GM19455 (cell line): ENCODE measurements around the gene PEPD.

ENCODE experiments used
- ATAC-seq: cut with Tn5 transposase; IDR thresholded peaks from one replicate; pipeline ENCODE4 v1.9.1; 2021; ENCODE audit not compliant: unreplicated experiment

PEPD gene

DNA sequence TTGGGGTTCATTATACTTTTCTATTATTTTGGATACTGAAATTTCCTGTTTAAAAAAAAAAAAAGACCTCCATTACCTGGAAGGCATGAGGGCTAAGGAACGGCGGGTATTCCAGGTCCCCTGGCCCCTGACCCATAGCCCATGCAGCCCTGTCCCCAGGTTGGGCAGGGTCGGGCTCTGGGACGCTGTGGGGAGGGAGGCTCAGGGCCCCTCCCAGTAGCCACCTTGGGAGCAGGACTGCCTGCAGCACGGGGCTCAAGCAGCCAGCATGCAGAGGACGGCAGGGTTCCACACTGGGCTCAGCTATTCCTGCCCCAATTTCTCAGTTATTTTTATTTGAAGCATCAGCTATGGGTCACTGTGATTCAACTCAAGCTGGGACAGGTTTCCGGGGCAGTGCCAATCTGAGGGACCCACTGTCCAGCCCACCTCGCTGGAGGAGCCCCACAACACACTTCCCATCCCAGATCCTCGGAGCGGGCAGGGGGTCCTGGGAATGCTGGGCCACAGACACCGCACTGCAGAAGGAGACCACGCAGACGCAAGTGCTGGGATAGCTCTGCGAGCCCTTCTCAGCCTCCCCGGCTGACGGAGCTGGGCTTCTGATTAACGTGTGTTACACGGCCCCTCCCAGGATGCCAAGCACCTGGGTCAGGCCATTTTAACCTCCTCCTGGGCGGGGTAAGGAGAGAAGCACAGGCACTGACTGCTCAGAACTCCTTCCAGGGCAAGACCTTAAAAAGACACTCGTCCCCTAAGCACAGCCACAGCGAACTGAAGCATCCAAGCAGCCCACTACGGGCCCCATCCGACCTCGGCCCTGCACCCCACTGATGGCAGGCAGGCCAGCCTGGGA is 60.1 kb downstream of the PEPD start:
- ATAC-seq, result no peak

DNA sequence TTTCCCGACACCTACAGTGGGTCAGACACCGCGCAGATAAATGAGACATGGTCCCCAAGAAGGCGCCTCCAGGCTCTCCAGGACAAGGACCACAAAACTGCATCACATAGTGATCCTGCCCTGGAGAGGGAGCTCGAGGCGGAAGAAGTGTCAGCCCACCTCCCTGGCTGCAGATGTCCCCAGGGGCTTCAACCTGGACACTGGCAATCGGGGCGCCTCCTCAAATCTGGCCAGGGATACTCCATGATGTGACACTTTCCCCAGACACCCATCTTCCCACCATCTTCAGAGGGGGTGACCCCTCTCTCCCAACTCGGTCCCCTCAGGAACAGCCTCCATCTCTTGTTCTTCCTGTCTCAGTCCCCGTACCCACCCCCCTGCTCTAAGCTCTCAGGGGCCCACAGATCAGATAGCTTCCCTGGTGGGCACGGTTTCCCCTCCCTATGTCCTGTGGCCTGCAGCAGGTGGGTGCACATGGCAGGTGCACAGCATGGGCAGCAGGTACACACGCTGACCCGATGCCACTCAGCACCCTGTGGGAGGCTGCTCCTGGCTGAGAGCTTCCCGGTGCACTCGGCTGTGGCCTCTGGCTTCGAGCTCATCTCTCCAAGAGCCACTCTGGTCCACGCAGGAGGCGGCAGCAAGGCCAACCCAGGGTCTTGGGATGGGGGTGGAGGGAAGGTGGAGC is 61.2 kb downstream of the PEPD start:
- ATAC-seq, result no peak

GRCh38 chr19:33459222-33460090 is 62.1 kb downstream of the PEPD start:
- ATAC-seq, result no peak

DNA sequence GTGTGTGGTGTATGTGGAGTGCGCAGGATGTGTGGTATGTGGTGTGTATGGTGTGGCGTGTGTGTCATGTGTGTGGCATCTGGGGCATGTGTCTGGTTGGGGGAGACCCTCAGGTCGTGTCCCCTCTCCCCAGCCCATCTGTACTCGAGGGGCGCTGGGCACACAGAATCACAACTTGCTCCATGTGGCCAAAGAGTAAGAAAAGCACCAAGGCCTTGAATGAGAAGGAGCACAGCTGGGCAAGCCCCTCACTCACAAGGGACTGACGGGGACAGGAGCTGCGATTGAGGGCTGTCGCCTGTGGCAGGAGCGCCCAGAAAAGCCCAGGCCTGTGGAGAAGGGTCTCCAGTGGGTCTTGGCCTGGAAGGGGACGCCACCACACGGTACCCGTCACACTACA is 62.8 kb downstream of the PEPD start:
- no peak for ATAC-seq

- no peak for ATAC-seq
Measured at GRCh38 chr19:33458171-33458633, 63.4 kb downstream of the PEPD start.

- no peak for ATAC-seq
Measured at GRCh38 chr19:33456845-33457220, 64.8 kb downstream of the PEPD start.

DNA sequence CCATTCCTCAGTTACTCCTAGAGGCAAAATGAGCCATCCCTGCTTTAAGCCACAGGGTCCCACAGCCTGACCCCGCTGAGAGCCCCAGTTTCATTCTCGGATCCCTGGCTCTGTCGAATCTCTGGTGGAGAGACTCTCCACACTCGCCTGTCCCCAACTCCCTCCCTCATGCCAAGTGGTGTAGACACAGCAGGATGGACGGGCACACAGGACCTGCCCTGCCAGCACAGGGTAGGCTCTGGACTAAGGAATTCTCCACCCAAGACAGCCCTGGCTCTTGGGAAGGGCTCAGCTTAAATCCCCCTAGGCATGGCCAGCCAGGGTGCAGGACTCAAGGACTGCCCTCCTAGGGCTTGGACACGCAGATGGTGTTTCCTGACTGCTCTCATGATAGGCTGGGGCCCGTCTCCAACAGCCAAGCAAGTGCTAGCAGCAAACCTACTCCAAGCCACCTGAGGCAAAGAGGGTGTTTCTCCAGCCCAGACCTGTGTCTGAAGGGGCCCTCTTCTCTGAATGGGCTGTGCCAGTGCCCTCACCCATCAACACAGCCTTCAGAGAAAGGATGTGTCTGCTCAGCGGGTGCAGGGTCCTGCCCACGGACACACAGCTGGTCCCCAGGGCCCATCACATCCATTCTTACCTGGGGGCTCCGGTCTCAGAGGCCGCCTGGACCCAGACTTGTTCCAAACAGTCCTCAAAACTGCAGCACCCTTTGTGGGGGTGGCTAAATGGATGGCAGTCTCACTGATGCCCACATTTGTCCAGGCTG is 65.3 kb downstream of the PEPD start:
- ATAC-seq, result no peak

- ATAC-seq, result no peak
Measured at GRCh38 chr19:33453265-33453664, 68.3 kb downstream of the PEPD start.

- ATAC-seq, result no peak
Measured at GRCh38 chr19:33450689-33451088, 70.9 kb downstream of the PEPD start.

DNA sequence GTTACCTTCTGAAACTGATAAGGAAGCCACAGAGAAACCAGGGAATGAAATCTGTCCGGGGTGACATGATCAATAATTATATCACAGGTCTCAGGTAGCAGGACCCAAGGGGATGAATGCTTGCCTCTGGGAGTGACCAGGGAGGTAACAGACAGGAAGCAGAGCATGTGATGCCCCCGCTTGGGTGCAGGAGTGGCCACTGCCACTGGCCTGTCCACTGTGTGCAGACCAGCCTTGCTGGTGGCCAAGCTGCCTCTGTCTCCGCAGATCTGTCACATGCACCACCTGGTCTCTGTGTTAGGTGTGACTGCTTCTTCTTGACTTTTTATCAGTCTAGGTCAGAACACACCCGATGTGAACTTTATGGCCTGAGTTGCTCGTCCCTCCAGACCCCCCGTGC is 71.8 kb downstream of the PEPD start:
- ATAC-seq, result no peak

- ATAC-seq, result no peak
Measured at GRCh38 chr19:33448159-33448516, 73.5 kb downstream of the PEPD start.

- ATAC-seq, result no peak
Measured at GRCh38 chr19:33447336-33448158, 74.0 kb downstream of the PEPD start.

DNA sequence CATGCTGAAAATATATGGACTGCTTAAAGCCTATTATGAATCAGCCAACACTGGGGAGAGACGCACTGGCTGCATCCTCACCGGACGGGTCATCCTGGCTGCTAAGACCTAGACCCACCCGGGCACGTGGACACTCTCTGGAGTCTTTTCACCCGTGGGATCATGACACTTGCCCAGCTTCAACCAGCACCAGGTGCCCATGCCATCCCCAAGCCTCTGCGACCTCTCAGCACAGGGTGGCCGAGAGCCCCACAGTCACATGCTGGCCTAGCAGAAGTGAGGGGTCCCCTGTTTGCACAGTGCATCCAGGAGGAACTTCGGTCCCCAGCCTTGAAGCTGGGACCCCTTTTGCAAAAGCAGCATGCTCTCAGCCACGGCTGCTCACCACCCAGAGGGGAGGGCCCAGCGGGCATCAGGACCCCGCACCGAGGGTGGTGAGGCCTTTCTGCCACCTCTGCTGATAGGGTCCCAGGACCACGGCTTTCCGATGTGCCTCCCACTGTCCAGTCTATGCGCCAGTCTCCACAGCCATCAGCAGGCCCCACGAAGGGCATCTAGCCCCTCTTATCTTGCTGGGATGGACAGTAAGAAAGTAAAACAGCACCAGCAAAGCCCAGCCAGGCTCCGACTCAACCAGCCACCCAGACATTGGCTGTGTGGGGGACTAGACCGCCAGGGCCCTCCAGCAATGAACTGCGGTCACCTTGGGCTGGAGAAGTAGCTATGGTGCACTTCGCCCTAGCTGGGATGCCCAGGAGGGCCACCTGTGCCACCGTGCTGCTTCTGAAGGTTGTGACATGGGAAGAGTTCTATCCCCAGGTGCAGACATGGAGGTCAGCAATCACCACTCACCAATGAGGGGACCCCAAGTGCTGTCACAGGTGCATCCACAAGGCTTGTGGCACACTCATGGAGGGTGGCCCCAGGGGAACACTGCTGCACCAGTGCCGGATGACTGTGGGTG is 75.0 kb downstream of the PEPD start:
- no peak for ATAC-seq

DNA sequence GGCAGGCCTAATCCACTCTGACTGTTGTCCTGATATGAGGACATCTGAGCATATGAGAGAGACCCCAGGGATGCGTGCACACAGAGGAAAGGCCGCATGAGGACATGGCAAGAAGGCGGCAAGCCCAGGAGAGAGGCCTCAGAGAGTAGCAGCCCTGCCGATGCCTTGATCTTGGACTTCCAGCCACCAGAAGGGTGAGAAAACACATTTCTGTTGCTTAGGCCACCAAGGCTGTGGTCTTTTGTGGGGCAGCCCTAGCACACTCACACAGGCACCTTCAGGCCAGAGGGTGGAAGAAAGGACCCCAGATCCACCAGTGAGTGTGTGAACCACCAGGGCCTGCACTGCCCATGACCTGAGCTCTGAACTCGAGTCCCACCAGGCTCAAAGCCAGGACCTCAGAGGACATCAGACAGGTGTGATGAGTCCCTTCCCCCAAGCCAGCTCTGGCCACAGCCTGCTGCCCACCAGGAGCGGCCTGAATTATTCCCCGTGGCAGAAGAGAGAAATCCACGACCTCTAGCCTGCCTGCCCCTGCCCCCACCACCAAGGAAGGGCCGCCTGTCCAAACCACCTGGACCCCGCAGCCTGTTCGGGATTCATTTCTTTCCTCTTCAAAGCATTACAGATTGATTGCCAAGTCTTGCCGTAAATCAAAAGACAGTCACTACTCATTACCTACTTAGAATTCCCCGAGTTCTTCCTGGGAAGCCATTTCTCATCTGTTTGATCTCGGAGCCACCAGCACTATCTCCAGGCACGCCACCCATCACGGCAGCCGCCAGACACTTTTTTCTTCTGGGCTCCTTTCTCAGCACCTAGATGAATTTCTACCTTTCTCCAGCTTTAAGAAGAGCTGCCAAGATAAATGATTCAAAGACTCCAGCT is 75.9 kb downstream of the PEPD start:
- no peak for ATAC-seq

- no peak for ATAC-seq
Measured at GRCh38 chr19:33444562-33445441, 76.8 kb downstream of the PEPD start.

- ATAC-seq, result no peak
Measured at GRCh38 chr19:33443638-33444561, 77.7 kb downstream of the PEPD start.
